Memory B cell (primary cell): ENCODE results near the gene GMIP.
A peak's percentile ranks its signal among the peaks of the same experiment; 100 is the strongest.

Source experiments
- ATAC-seq: fragments of 150-1000 bp; cut with Tn5 transposase; 2 replicates; pipeline ENCODE4 v1.10.0; 2021; ENCODE audit warnings: low read depth, mild to moderate bottlenecking, moderate library complexity
- DNase-seq, 2 donors: peaks; one replicate each; pipeline ENCODE4 v3.0.0; 2022; ENCODE audit warnings: low spot score in 2 of 2
- H3K27ac Mint-ChIP-seq: one replicate; pipeline ENCODE4 v1.8.0; 2022; ENCODE audit warnings: mild to moderate bottlenecking, moderate library complexity, mixed read lengths
- H3K27me3 Mint-ChIP-seq: one replicate; pipeline ENCODE4 v1.8.0; 2022; ENCODE audit warnings: mixed read lengths
- H3K36me3 Mint-ChIP-seq: one replicate; pipeline ENCODE4 v1.8.0; 2022; ENCODE audit warnings: mild to moderate bottlenecking, mixed read lengths
- H3K4me1 Mint-ChIP-seq: one replicate; pipeline ENCODE4 v1.8.0; 2022; ENCODE audit warnings: mixed read lengths
- H3K4me3 Mint-ChIP-seq: one replicate; pipeline ENCODE4 v1.8.0; 2022; ENCODE audit warnings: mild to moderate bottlenecking, moderate library complexity, mixed read lengths
- H3K9me3 Mint-ChIP-seq: one replicate; pipeline ENCODE4 v1.8.0; 2022; ENCODE audit warnings: mixed read lengths

Gene GMIP

DNA sequence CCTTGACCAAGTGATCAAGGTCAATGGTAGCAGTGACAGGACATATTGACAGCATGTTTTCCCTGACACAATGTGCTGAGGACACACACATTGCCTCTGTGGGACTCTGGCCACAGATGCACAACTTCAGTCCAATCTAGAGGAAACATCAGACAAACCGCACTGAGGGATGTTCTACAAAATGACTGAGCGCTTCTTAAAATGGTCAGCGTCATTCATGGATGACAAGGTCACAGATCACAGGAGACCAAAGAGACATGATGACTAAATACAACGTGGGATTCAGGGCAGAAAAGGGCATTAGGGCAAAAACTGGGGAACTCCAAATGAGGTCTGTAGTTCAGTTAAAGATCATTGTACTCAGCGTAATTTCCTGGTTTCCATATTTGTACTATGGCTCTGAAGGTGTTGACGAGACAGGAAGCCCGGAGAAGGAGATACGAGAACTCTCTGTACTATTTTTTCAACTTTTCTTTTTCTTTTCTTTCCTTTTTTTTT, 45.6 kb downstream of the GMIP start:
- Mint-ChIP-seq H3K4me1 (peaks cover 30% of the 10 kb centered on the region), H3K27ac (peak overlapping the region; percentile 94), H3K9me3 (no peaks in the 10 kb centered on the region), H3K4me3 (peak overlapping the region; percentile 69), H3K36me3 (no peaks in the 10 kb centered on the region), H3K27me3 (no peaks in the 10 kb centered on the region)
- DNase-seq (peak; percentile 29 to 41), ATAC-seq (peak; percentile 85)

DNA sequence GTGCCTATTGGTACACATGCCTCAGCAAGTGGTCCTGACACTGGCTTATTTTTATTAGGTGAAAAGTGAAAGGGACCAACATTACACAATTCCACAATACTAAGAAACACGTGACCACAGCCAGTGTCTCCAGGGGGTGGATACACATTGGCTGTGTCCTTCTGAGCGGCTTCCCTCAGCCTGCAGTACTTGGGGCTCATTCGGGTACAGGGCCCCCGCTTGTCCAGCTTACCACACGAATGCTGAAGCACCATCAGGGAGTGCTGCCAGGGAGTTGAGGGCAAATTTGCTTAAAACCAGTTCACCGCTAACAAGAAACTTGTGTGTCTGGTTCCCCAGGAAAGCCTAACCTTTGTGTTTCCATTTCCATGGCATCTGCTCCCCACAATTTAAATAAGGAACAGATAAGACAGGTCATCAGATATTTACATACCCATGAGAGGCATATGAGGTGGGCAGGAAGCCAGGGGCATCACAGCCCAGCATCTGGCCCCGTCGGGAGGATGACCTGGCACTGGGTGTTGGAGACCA, 48.2 kb downstream of the GMIP start:
- H3K36me3 Mint-ChIP-seq: no peaks in the 10 kb centered on the region
- H3K4me1 Mint-ChIP-seq: peaks cover 34% of the 10 kb centered on the region
- H3K9me3 Mint-ChIP-seq: no peaks in the 10 kb centered on the region
- no peaks in the 10 kb centered on the region for H3K27me3 Mint-ChIP-seq
- ATAC-seq (no peak), DNase-seq (no peak)
- H3K27ac Mint-ChIP-seq: peak overlapping the region; percentile 64
- H3K4me3 Mint-ChIP-seq: no peak overlapping the region

DNA sequence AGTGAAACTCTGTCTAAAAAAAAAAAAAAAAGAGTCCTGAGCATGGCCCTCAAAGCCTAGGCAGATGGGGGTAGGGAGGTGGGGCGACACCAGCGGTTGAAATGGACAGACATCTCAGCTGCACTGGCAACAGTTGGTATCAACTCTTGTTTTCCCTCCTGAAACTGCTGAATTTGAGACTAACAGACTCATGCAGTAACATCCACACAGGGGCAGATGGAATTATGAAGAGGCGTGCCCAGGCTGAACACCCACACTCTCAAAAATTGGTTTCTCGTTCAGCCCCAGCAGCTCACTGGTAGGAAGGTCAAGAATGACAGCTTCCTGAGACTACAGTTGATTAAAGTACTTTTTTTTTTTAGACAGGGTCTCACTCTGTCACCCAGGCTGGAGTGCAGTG, 49.1 kb downstream of the GMIP start:
- peaks cover 34% of the 10 kb centered on the region for H3K4me1 Mint-ChIP-seq
- H3K4me3 Mint-ChIP-seq: no peak overlapping the region
- H3K9me3 Mint-ChIP-seq: no peaks in the 10 kb centered on the region
- H3K36me3 Mint-ChIP-seq: no peaks in the 10 kb centered on the region
- DNase-seq: no peak
- no peak for ATAC-seq
- no peaks in the 10 kb centered on the region for H3K27me3 Mint-ChIP-seq
- H3K27ac Mint-ChIP-seq: no peak overlapping the region

DNA sequence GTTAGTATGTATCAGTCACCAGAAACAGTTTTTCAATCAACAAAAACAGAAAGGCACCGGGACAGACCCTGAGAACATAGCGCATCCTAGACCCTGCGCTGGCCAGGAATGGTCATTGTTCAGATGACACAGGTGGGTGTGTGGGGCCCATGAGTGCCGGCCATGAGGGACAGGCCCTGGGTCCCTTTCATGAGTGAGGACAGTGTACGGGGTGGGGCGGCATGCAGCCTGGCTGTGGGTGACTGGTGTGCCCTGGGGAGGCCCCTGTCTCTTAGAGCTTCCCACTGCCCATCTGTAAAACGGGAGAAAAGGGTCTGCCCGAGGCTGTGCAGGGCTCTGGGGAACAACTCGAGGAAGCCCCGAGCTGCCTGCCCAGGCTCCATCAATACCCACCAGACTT, 50.8 kb downstream of the GMIP start:
- Mint-ChIP-seq H3K9me3 (no peaks in the 10 kb centered on the region), H3K36me3 (no peaks in the 10 kb centered on the region), H3K4me1 (peaks cover 23% of the 10 kb centered on the region), H3K27ac (peak overlapping the region; percentile 95), H3K27me3 (no peaks in the 10 kb centered on the region), H3K4me3 (no peak overlapping the region)
- no peak for DNase-seq
- no peak for ATAC-seq

DNA sequence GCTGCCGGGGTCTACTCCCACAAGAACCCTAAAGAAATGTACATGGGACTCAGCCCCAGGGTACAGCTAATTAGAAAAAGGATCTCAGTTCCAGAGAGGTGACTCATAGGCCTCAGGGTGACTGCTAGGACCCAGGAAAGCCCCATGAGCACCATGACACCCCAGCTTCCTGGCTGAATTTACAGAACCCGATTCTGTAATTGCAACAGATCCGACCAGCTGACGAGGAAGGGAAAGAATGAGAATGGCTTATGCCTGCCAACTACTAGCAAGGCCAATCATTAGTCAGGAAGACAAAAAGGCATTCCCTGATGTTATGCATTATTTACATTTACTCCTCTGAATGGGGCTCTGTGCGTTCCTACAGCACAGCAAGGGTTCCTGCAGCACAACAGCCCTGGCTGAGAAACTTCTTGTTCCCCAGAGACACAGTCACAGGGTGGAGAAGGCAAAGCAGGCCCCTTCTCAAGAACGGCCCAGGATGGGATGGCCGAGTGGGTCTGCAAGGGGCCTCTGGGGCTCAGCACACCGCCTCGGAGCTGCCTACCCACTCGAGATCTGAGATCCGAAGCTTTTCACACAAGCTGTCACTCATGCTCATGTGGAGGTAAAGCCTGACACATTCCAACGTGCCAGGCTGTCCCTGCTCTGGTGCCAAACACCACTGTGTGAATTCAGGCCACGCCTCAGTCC, 52.2 kb downstream of the GMIP start:
- H3K9me3 Mint-ChIP-seq: no peaks in the 10 kb centered on the region
- peak; percentile 30 to 66 for DNase-seq
- peak; percentile 96 for ATAC-seq
- peak overlapping the region; percentile 95 for H3K27ac Mint-ChIP-seq
- H3K4me3 Mint-ChIP-seq: peak overlapping the region; percentile 65
- H3K27me3 Mint-ChIP-seq: no peaks in the 10 kb centered on the region
- H3K36me3 Mint-ChIP-seq: no peaks in the 10 kb centered on the region
- peaks cover 17% of the 10 kb centered on the region for H3K4me1 Mint-ChIP-seq

GRCh38 chr19:19588546-19588945, 54.9 kb downstream of the GMIP start:
- Mint-ChIP-seq H3K4me1 (peaks cover 8% of the 10 kb centered on the region), H3K27ac (peak overlapping the region; percentile 35), H3K36me3 (peaks cover 2% of the 10 kb centered on the region), H3K9me3 (no peaks in the 10 kb centered on the region), H3K4me3 (no peak overlapping the region), H3K27me3 (no peaks in the 10 kb centered on the region)
- ATAC-seq (no peak), DNase-seq (no peak)

DNA sequence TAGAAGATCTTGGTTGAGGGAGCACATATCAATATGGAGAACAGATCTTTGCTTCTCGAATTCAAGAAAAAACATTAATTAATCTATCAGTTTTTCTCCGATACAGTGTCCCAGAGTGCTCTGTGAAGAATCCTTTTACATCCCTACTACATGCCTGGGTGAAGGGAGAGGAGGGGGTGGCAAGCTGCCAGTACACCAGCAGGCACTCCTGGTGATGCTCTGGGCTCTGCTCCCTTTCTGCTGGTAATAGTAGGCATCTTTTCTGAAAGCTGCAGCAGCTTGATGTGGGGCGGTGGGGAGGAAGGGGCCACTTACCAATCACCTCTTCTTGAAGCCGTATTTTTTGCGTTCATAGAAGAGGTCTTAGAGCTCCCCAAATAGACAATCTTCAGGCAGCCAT, 55.7 kb downstream of the GMIP start:
- Mint-ChIP-seq H3K36me3 (peaks cover 2% of the 10 kb centered on the region), H3K4me3 (no peak overlapping the region), H3K9me3 (no peaks in the 10 kb centered on the region), H3K27ac (peak overlapping the region; percentile 35), H3K27me3 (no peaks in the 10 kb centered on the region), H3K4me1 (peaks cover 8% of the 10 kb centered on the region)
- ATAC-seq (no peak), DNase-seq (no peak)

GRCh38 chr19:19584356-19584755, 59.1 kb downstream of the GMIP start:
- no peaks in the 10 kb centered on the region for H3K27me3 Mint-ChIP-seq
- ATAC-seq: no peak

GRCh38 chr19:19582471-19582870, 61.0 kb downstream of the GMIP start:
- DNase-seq: no peak
- H3K4me1 Mint-ChIP-seq: no peaks in the 10 kb centered on the region
- peaks cover 2% of the 10 kb centered on the region for H3K36me3 Mint-ChIP-seq
- H3K27ac Mint-ChIP-seq: no peak overlapping the region
- no peak for ATAC-seq
- H3K9me3 Mint-ChIP-seq: no peaks in the 10 kb centered on the region
- no peak overlapping the region for H3K4me3 Mint-ChIP-seq
- H3K27me3 Mint-ChIP-seq: no peaks in the 10 kb centered on the region

More at GRCh38 chr19:19584356-19584755, 59.1 kb downstream of the GMIP start:
- no peak for DNase-seq
- H3K9me3 Mint-ChIP-seq: no peaks in the 10 kb centered on the region
- no peak overlapping the region for H3K4me3 Mint-ChIP-seq
- H3K36me3 Mint-ChIP-seq: peaks cover 2% of the 10 kb centered on the region
- no peaks in the 10 kb centered on the region for H3K4me1 Mint-ChIP-seq
- no peak overlapping the region for H3K27ac Mint-ChIP-seq

DNA sequence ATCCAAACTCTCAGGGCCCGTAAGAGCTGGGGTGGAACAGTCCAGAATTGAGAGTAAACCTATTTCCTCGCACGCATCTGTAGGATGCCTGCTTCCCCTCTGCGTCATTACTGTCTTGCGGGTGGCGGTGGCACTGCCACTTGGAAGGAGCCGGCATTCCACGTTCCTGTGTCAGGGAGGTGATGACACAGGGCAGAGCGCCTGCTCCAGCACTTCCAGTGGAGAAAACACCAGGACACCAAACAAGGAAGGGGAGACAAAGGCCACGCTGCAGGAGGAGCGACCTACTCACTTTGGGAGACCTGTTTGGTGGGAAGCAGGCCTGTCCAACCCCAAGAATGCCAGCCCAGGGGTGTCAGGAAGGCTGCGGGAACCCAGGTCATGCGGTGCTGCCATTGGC, 62.1 kb downstream of the GMIP start:
- Mint-ChIP-seq H3K27me3 (no peaks in the 10 kb centered on the region), H3K9me3 (no peaks in the 10 kb centered on the region), H3K36me3 (peaks cover 2% of the 10 kb centered on the region), H3K27ac (no peak overlapping the region), H3K4me1 (no peaks in the 10 kb centered on the region), H3K4me3 (no peak overlapping the region)
- no peak for ATAC-seq
- DNase-seq: no peak

- H3K27ac Mint-ChIP-seq: no peak overlapping the region
- no peaks in the 10 kb centered on the region for H3K36me3 Mint-ChIP-seq
- H3K27me3 Mint-ChIP-seq: no peaks in the 10 kb centered on the region
- no peak for DNase-seq
- peaks cover 2% of the 10 kb centered on the region for H3K4me1 Mint-ChIP-seq
- H3K4me3 Mint-ChIP-seq: no peak overlapping the region
- no peak for ATAC-seq
- no peaks in the 10 kb centered on the region for H3K9me3 Mint-ChIP-seq
Measured at GRCh38 chr19:19580418-19580817, 63.0 kb downstream of the GMIP start.

DNA sequence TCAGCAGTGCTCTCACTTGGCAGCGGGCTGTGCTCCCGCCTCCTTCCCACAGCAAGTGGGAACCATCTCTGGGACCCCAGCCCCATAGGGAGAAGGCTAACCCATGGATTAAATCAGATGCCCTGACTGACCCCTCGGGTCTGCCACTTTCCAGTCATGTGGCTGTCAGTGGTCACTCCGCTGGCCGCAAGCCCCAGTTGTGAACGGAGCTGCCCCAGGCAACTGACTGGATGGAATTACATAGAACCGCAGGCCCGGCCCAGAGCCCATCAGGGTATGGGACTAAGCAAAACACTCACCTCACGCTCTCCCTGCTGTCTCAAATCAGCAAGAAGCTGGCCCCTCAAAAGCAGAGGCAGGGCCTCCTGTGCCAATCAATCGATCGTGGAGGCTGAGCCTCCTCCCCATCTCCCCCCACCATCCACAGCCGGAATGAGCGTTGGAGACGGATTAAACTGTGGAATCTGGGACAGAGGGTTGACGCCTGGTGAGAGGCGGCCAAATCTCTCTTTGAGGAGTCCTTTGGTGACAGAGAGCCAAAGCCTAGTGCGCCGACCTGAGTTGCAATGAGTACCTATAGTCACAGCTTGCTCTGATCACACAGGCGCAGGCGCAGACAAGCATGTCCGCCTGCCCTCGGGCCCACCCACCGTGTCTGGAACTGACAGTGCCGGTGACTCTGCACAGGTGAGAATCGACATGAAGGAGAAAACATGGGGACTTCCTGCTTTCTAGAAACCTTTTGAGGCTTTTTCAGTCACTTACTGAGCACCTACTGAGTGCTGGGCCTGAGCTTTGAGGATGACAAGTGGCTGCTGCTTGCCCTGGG, 63.7 kb downstream of the GMIP start:
- DNase-seq: no peak
- no peaks in the 10 kb centered on the region for H3K9me3 Mint-ChIP-seq
- H3K27me3 Mint-ChIP-seq: no peaks in the 10 kb centered on the region
- H3K4me1 Mint-ChIP-seq: peaks cover 3% of the 10 kb centered on the region
- ATAC-seq: no peak
- H3K4me3 Mint-ChIP-seq: no peak overlapping the region
- no peaks in the 10 kb centered on the region for H3K36me3 Mint-ChIP-seq
- no peak overlapping the region for H3K27ac Mint-ChIP-seq
